Spleen (tissue), 11 donors: ENCODE data around the gene TMEM125. TPM values are rescaled to one million over a fixed set of nuclear protein-coding genes. Genes with fewer than 3 reads are reported as not detected.

Experiments used
- DNase-seq: peaks from one replicate; pipeline ENCODE4 v3.0.0-alpha.2; 2020
- H3K27ac ChIP-seq, 8 donors: fragments of 200-600 bp; sonication (generic) in 7 of 8; 1 replicate in 4 of 8; 2 replicates in 4 of 8; pipeline versions ENCODE4 v1.5.0 to v1.8.0; 2016 to 2021; ENCODE audit warnings: inconsistent platforms in 4 of 8, mild to moderate bottlenecking in 4 of 8, moderate library complexity in 1 of 8
- H3K27me3 ChIP-seq, 7 donors: fragments of 200-600 bp; sonication (generic) in 6 of 7; replicated peaks in 1 of 7; 1 replicate in 4 of 7; 2 replicates in 3 of 7; pipeline versions ENCODE4 v1.5.0 to v1.8.0; 2016 to 2021; ENCODE audit warnings: inconsistent platforms in 3 of 7, mild to moderate bottlenecking in 1 of 7
- H3K36me3 ChIP-seq, 6 donors: fragments of 200-600 bp; sonication (generic) in 5 of 6; 1 replicate in 4 of 6; 2 replicates in 2 of 6; pipeline versions ENCODE4 v1.5.0 to v1.8.0; 2016 to 2021; ENCODE audit warnings: inconsistent platforms in 2 of 6
- H3K4me1 ChIP-seq, 6 donors: fragments of 200-600 bp; sonication (generic) in 5 of 6; 1 replicate in 3 of 6; 2 replicates in 3 of 6; pipeline versions ENCODE4 v1.5.0 to v1.8.0; 2016 to 2021; ENCODE audit warnings: inconsistent platforms in 3 of 6
- H3K4me3 ChIP-seq, 8 donors: fragments of 200-600 bp; sonication (generic) in 7 of 8; 1 replicate in 4 of 8; 2 replicates in 4 of 8; pipeline versions ENCODE4 v1.5.0 to v1.8.0; 2016 to 2021; ENCODE audit warnings: inconsistent platforms in 4 of 8, mild to moderate bottlenecking in 4 of 8, moderate library complexity in 2 of 8
- H3K9me3 ChIP-seq, 8 donors: fragments of 200-600 bp; sonication (generic) in 7 of 8; 1 replicate in 4 of 8; 2 replicates in 4 of 8; pipeline versions ENCODE4 v1.5.0 to v1.8.0; 2016 to 2021; ENCODE audit warnings: inconsistent platforms in 4 of 8
- POLR2A ChIP-seq, 3 donors: fragments of 450-650 bp; IDR thresholded peaks; one replicate each; pipeline ENCODE4 v1.5.1; 2017; ENCODE audit warnings: antibody characterized with exemption in 3 of 3, mild to moderate bottlenecking in 1 of 3
- POLR2AphosphoS5 ChIP-seq, 3 donors: sonication (generic); formaldehyde crosslinking; IDR thresholded peaks; one replicate each; pipeline ENCODE4 v1.5.1; 2017; ENCODE audit warnings: antibody characterized with exemption in 3 of 3
- WGBS, 5 donors: extraction: QIAGEN DNeasy Blood & Tissue Kit in 3 of 5; methylation state at CpG; one replicate each; pipeline versions ENCODE4 v1.1.5 to v1.1.7; 2013 to 2018; 5-methylcytosine and 5-hydroxymethylcytosine counted together
- intact Hi-C: fragments of 100-400 bp; cut with DNase I; formaldehyde crosslinking; loops from one replicate; pipeline ENCODE4 v1.15.0; 2023; ENCODE audit warnings: low total_unique reads
- polyA plus RNA-seq, 3 donors: library from polyadenylated mRNA; stranded (reverse); fragments of 200-250 nt; gene quantifications; one replicate each; pipeline ENCODE4 v1.2.1, GENCODE V29; 2013
- total RNA-seq, 7 donors: library from RNA; depleted of rRNA in 3 of 7; stranded (reverse); fragments of >200 nt in 3 of 7; fragmentation: NEBNext Ultra II Directional in 4 of 7; extraction: Animal tissue kit (Norgen Biotek cat#: 25700) in 4 of 7; gene quantifications; one replicate each; pipeline versions ENCODE4 v1.1.0 to v1.2.1, GENCODE V29; 2016 to 2021
- TF ChIP-seq, protein P1 (sequence below), 11 experiments: fragments of 200-600 bp in 7 of 11; fragments of 450-650 bp in 4 of 11; sonication (generic) in 4 of 11; IDR thresholded peaks in 8 of 11; conservative IDR thresholded peaks in 3 of 11; 1 replicate in 7 of 11; 2 replicates in 4 of 11; pipeline versions ENCODE4 v1.4.0 to v1.8.0; 2016 to 2021; ENCODE audit warnings: antibody characterized with exemption in 11 of 11, inconsistent platforms in 4 of 11, mild to moderate bottlenecking in 1 of 11
- donor health status: healthy with polysubstance abuse.
- donor health status: DM: no; HTN: no; CAD: no; lungs with moderate emphysema.
- donor health status: DM: no; HTN: no; CAD: no.
- donor health status: Bipolar disorder and iron deficiency.
- donor health status: healthy.
- donor health status: DM: no; HTN: no; CAD: no.
- donor health status: DM: yes; HTN: yes; CAD: no.

TMEM125 gene
- total and polyA plus RNA-seq, 10 donors, result 0.05 to 0.06 TPM; not detected in 8

DNA sequence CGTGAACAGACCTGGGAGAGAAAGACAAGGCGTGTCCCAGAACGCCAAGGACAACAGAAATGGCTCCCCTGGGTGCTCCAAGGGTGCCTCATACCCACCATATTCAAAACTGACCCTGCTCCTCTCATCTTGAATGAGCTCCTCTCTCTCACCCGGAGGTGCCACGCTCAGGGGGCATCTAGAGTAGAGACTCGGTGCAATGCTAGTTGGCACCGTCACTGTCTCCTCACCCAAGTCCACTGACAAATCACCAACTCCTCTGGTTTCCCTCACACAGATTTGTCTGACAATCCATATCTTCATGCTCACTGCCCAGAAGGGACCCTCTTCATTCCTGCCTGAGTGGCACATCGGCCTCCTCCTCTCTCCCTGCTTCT is 5.0 kb downstream of the TMEM125 start:
- H3K4me3 ChIP-seq, result no peak overlapping the region
- 75 to 93% (median 79%) methylated on average over 8 of the region's 8 CpGs for WGBS, 5 donors
- H3K9me3 ChIP-seq, result no peaks in the 10 kb centered on the region
- no peaks in the 10 kb centered on the region for H3K36me3 ChIP-seq
- peaks cover 3 to 24% (median 13%) of the 10 kb centered on the region in 6 donors for H3K4me1 ChIP-seq
- H3K27me3 ChIP-seq, result peaks cover 0 to 17% (median 0%) of the 10 kb centered on the region in 7 donors
- intact Hi-C loops, result no loop called here
- DNase-seq, result peak; percentile 37
- TF ChIP-seq POLR2AphosphoS5 (IDR thresholded peaks at IDR 0.05), result no peak
- TF ChIP-seq, protein P1, sequence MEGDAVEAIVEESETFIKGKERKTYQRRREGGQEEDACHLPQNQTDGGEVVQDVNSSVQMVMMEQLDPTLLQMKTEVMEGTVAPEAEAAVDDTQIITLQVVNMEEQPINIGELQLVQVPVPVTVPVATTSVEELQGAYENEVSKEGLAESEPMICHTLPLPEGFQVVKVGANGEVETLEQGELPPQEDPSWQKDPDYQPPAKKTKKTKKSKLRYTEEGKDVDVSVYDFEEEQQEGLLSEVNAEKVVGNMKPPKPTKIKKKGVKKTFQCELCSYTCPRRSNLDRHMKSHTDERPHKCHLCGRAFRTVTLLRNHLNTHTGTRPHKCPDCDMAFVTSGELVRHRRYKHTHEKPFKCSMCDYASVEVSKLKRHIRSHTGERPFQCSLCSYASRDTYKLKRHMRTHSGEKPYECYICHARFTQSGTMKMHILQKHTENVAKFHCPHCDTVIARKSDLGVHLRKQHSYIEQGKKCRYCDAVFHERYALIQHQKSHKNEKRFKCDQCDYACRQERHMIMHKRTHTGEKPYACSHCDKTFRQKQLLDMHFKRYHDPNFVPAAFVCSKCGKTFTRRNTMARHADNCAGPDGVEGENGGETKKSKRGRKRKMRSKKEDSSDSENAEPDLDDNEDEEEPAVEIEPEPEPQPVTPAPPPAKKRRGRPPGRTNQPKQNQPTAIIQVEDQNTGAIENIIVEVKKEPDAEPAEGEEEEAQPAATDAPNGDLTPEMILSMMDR (IDR thresholded peaks at IDR 0.05 in 8 of 11, conservative IDR thresholded peaks at IDR 0.05 in 3 of 11), result no peak
- no peak for TF ChIP-seq POLR2A (IDR thresholded peaks at IDR 0.05)
- peak overlapping the region in 3 of 8 donors; percentile 17 to 34 (median 26) for H3K27ac ChIP-seq

DNA sequence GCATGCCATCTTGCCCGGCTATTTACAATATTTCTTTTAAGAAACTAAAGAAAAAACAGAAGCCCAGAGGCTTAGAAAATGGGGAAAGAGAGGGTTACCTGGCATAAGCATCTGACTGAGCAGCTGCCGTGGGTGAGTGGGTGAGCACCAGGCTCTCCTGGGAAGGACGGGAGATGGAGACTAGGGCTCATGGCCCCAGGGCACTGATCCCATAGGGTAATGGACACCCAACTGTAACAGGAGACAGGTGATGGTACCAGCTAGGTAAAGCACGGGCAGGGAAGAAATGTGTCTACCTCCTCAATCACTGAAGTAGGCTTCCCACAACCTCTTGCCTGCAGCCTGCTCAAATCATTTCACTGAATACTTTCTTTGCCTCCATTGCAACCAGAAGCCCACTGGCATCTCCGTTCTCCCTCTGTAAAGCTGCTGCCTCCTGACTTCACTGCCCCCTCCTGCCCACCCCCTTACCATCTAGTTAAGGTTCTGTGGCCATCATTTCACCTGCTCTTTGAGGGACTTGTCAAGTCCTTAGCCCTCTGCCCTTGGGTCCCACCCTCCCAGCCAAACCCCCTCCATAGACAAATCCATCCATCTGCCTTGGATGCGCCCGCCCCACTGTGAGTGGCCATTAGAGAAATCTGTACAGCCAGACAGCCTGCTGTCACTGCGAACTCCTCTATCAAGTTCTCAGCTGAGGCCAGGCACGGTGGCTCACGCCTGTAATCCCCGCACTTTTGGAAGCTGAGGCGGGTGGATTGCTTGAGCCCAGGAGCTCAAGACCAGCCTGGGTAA is 6.2 kb downstream of the TMEM125 start:
- Histone ChIP-seq H3K27me3 (peaks cover 0 to 5% (median 0%) of the 10 kb centered on the region in 7 donors), H3K4me1 (peaks cover 3 to 19% (median 9%) of the 10 kb centered on the region in 6 donors), H3K36me3 (no peaks in the 10 kb centered on the region), H3K9me3 (no peaks in the 10 kb centered on the region), H3K4me3 (no peak overlapping the region), H3K27ac (no peak overlapping the region)
- no peak for TF ChIP-seq POLR2AphosphoS5 (IDR thresholded peaks at IDR 0.05)
- TF ChIP-seq POLR2A (IDR thresholded peaks at IDR 0.05), result no peak
- TF ChIP-seq, protein P1 (IDR thresholded peaks at IDR 0.05 in 8 of 11, conservative IDR thresholded peaks at IDR 0.05 in 3 of 11), result no peak
- peak; percentile 33 for DNase-seq
- intact Hi-C loops, result no loop called here
- WGBS, 5 donors, result 84 to 93% (median 89%) methylated on average over 12 of the region's 12 CpGs

DNA sequence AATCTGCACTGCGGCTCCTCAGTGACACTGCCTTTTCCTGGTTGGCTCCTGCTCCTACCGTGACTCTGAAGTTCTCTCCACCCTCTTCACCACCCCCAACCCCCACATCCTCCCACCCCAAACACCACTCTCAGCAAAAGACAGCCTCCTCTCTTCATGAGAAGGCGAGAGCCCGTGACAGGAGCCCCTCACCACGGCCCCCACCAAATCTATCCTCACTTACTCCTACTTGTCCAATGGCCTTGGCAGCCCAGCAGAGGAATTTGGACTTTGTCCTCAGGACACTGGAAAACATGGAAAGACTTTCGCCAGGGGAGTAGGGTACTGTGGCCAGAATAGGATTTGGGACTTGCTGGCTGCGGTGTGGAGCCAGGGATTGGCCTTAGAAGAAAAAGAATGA is 6.9 kb downstream of the TMEM125 start:
- WGBS, 5 donors, result 65 to 78% (median 75%) methylated on average over 7 of the region's 7 CpGs
- peak; percentile 30 for DNase-seq
- peaks cover 3 to 15% (median 8%) of the 10 kb centered on the region in 6 donors for H3K4me1 ChIP-seq
- H3K27me3 ChIP-seq, result no peaks in the 10 kb centered on the region
- intact Hi-C loops, result no loop called here
- no peaks in the 10 kb centered on the region for H3K9me3 ChIP-seq
- TF ChIP-seq, protein P1 (IDR thresholded peaks at IDR 0.05 in 8 of 11, conservative IDR thresholded peaks at IDR 0.05 in 3 of 11), result no peak
- TF ChIP-seq POLR2AphosphoS5 (IDR thresholded peaks at IDR 0.05), result no peak
- TF ChIP-seq POLR2A (IDR thresholded peaks at IDR 0.05), result no peak
- no peak overlapping the region for H3K27ac ChIP-seq
- no peak overlapping the region for H3K4me3 ChIP-seq
- H3K36me3 ChIP-seq, result no peaks in the 10 kb centered on the region

DNA sequence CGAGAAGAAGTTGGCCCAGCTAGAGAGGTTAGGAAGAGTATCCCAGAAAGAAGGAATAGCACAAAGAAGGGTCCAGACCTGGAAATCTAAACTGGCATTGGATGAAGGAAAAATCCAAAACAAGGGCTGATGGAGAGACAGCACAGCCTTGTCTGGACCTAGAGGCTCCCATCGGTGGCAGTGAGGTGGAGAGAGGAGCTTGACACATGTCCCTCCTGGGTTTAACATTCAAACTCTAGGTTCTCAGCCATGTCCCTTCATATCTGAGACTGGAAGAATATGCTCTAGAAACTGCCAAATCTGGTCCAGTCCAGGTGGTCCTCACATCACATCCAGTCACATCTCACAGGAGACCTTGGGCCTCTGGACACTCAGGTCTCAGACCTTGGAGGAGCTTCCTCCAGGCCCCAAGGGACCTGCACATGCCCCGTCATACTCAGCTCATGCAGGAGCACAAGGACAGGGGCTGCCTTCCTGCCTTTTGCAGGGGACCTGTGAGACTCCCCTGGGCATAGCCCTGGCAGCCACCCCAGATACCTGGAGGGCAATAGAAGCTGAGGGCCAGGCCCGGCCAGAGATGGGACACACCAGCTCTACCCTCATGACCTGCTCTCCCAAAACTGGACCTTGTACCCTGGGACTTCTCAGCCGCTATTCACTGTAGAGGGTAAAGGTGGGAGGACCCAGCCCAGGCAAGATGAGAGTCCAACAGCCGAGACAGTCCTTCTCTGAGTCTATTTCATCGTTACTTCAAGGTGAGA is 7.5 kb downstream of the TMEM125 start:
- 84 to 92% (median 88%) methylated on average over 6 to 7 of the region's 7 CpGs for WGBS, 5 donors

More for the DNA sequence above, 7.5 kb downstream of the TMEM125 start:
- H3K4me3 ChIP-seq, result no peak overlapping the region
- H3K27me3 ChIP-seq, result no peaks in the 10 kb centered on the region
- H3K27ac ChIP-seq, result no peak overlapping the region
- no peaks in the 10 kb centered on the region for H3K36me3 ChIP-seq
- peak; percentile 35 for DNase-seq
- H3K4me1 ChIP-seq, result peaks cover 3 to 15% (median 8%) of the 10 kb centered on the region in 6 donors
- no peak for TF ChIP-seq POLR2A (IDR thresholded peaks at IDR 0.05)
- no peaks in the 10 kb centered on the region for H3K9me3 ChIP-seq
- intact Hi-C loops, result no loop called here
